Gastrocnemius medialis (tissue), 4 donors: ENCODE data around the gene GIT1.

Experiments
- CTCF ChIP-seq, 5 experiments: fragments of 450-650 bp in 3 of 5; fragments of 200-600 bp in 2 of 5; sonication (generic) in 2 of 5; IDR thresholded peaks in 4 of 5; conservative IDR thresholded peaks in 1 of 5; 1 replicate in 4 of 5; 2 replicates in 1 of 5; pipeline ENCODE4 v1.5.1; 2016 to 2019; ENCODE audit warnings: antibody characterized with exemption in 5 of 5, mild to moderate bottlenecking in 3 of 5, moderate library complexity in 3 of 5
- POLR2A ChIP-seq, 2 donors: fragments of 450-650 bp; IDR thresholded peaks; one replicate each; pipeline ENCODE4 v1.6.1; 2017; ENCODE audit warnings: antibody characterized with exemption in 2 of 2, mild to moderate bottlenecking in 2 of 2, moderate library complexity in 2 of 2

GRCh38 chr17:29561554-29562517, 27.6 kb downstream of the GIT1 start:
- TF ChIP-seq CTCF (IDR thresholded peaks at IDR 0.05 in 4 of 5, conservative IDR thresholded peaks at IDR 0.05 in 1 of 5): no peak
- no peak for TF ChIP-seq POLR2A (IDR thresholded peaks at IDR 0.05)
